DLD1 (cell line): Measurements from ENCODE around the gene MVP.
"Not testable (repeated sequence)": the region's sequence is repeated elsewhere in the genome, so short reads cannot be mapped to it uniquely, and the experiment has no call there.

ENCODE experiments used
- in situ Hi-C: cut with HindIII; loops from 2 replicates; pipeline ENCODE4 v1.10.0; 2017; ENCODE audit warnings: low sequenced_read_pairs

MVP gene

GRCh38 chr16:29815032-29815721 is 5.1 kb upstream of the MVP start:
- in situ Hi-C loops: no loop called here

- in situ Hi-C loops: no loop called here
Observed at GRCh38 chr16:29815793-29816693, 4.2 kb upstream of the MVP start, which contains the start of gene PAGR1. PAGR1 (plus strand) TSS chr16:29816152; CDS start chr16:29816526, 374 bp downstream.

- in situ Hi-C loops: no loop called here
Observed at GRCh38 chr16:29816694-29817441, 3.4 kb upstream of the MVP start.

DNA sequence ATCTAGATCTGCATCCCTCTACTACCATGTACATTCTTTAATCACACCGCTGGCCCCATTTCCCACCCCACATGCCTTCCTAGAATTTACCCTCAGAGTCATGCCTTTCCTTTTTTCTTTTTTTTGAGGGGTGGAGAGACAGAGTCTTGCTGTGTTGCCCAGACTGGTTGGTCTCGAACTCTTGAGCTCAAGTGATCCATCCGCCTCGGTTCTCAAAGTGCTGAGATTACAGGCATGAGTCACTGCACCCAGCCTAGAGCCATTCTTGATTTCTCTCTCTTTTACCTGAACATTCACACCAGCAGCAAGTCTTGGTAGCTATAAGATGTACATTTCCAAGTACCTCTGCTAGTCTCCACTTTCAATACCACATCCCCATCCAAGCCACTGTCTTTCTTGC is 2.2 kb upstream of the MVP start:
- in situ Hi-C loops: no loop called here

DNA sequence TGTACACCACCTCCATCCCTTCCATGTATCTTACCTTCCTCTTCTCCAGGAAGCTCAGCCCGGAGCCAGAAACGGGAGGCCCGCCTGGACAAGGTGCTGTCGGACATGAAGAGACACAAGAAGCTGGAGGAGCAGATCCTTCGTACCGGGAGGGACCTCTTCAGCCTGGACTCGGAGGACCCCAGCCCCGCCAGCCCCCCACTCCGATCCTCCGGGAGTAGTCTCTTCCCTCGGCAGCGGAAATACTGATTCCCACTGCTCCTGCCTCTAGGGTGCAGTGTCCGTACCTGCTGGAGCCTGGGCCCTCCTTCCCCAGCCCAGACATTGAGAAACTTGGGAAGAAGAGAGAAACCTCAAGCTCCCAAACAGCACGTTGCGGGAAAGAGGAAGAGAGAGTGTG is 756 bp upstream of the MVP start:
- in situ Hi-C loops: no loop called here

- in situ Hi-C loops: no loop called here
Observed at GRCh38 chr16:29820730-29821642, 724 bp downstream of the MVP start.

DNA sequence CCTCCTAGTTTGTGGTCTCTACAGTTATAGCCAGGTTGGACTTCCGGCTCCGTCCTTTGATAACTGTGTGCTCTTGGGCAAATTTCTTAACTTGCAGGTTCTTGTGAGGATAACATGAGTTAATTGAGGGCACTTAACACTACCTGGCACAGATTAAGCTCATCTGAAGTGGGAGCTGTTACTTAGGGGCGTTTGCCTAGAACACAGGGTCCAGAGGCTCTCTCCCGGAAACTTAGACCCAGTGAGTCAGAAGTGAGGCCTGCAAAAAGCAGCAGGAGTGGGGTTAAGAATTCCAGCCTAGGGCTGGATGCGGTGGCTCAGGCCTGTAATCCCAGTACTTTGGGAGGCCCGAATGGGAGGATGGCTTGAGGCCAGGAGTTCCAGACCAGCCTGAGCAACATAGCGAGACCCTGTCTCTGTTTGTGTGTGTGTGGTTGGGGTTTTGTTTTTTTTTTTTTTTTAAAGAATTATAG is 1.4 kb downstream of the MVP start:
- in situ Hi-C loops: no loop called here

DNA sequence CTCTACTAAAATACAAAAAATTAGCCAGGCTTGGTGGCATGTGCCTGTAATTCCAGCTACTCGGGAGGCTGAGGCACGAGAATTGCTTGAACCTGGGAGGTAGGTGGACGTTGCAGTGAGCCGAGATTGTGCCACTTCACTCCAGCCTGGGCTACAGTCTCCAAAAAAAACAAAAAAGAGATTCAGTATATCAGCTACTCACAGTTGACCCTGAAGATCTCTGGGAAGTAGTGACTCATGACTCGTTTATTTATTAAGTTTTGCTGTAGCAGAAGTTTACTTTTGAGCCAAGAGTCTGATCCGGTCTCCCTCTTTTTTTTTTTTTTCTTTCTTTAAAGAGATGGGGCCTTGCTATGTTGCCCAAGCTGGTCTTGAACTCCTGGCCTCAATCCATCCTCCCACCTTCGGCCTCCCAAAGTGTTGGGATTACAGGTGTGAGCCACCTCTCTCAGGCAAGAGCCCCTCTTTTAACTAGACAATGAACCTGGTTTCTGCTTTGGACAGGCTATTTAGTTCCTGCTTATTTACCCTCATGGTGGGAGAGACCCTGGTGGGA is 4.4 kb downstream of the MVP start:
- in situ Hi-C loops: no loop called here

GRCh38 chr16:29825145-29826044 is 5.1 kb downstream of the MVP start:
- in situ Hi-C loops: no loop called here

GRCh38 chr16:29826342-29826695 is 6.1 kb downstream of the MVP start:
- in situ Hi-C loops: no loop called here

GRCh38 chr16:29830774-29831173 is 10.5 kb downstream of the MVP start:
- in situ Hi-C loops: no loop called here

GRCh38 chr16:29831490-29831889 is 11.2 kb downstream of the MVP start:
- in situ Hi-C loops: no loop called here

- in situ Hi-C loops: not testable (repeated sequence)
Observed at GRCh38 chr16:29833219-29833618, 13.0 kb downstream of the MVP start.

GRCh38 chr16:29834079-29834478 is 13.8 kb downstream of the MVP start:
- in situ Hi-C loops: no loop called here

DNA sequence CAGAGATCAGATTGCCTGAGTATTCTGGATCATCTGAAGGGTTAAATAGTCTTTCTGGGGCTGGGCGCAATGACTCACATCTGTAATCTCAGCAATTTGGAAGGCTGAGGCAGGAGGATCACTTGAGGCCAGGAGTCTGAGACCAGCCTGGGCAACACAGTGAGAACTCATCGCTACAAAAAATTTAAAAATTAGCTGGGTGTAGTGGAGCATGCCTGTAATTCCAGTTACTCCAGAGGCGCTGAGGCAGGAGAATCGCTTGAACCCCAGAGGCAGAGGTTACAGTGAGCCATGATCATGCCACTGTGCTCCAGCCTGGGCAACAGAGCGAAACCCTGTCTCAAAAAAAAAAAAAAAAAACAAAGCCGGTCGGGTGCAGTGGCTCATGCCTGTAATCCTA is 15.7 kb downstream of the MVP start:
- in situ Hi-C loops: no loop called here

DNA sequence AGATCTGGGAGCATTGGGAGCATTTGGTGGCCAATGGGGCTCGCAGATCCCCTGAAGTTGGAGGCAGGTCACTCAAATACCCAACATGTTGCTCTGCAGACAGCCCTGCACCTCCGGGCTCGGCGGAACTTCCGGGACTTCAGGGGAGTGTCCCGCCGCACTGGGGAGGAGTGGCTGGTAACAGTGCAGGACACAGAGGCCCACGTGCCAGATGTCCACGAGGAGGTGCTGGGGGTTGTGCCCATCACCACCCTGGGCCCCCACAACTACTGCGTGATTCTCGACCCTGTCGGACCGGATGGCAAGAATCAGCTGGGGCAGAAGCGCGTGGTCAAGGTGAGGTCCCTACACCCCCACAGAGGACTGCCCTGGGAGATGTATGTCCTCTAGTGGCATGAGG is 16.4 kb downstream of the MVP start:
- in situ Hi-C loops: no loop called here

GRCh38 chr16:29837841-29838240 is 17.6 kb downstream of the MVP start:
- in situ Hi-C loops: no loop called here

DNA sequence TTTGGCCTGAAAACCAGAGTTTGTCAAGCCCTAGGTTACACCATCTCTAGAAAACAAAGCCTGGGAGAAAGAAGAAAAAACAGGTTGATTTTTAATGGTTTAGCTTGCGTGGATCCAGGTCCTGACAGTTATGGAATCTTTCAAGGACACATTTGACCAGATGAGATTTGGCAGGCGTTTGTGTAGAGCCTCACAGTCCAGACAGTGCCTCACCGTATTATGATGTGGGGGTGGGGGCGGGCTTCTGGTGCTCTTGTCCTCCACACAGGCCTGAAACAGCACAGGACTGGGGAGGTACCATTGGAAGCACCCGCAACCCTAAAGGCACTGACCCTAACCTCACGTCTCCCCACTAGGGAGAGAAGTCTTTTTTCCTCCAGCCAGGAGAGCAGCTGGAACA is 19.6 kb downstream of the MVP start:
- in situ Hi-C loops: no loop called here

DNA sequence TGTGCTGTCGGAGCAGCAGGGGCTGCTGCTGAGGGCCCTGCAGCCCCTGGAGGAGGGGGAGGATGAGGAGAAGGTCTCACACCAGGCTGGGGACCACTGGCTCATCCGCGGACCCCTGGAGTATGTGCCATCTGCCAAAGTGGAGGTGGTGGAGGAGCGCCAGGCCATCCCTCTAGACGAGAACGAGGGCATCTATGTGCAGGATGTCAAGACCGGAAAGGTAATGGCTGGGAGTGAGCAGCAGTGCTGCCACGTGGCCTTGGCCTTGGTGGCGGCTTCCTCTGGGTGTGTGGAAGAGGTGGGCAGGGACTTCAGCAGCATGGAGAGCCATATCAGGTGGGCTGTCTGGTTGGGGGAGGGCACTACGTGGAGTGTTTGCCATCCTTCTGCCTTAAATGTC is 20.0 kb downstream of the MVP start:
- in situ Hi-C loops: no loop called here
